Heart left ventricle (tissue), 16 donors: ENCODE results near the gene DHFR. TPM values are rescaled to one million over a fixed set of nuclear protein-coding genes. Genes with fewer than 3 reads are reported as not detected.
A peak's percentile ranks its signal among the peaks of the same experiment; 100 is the strongest.

ENCODE experiments used
- ATAC-seq, 4 donors: fragments of 200-7000 bp; cut with Tn5 transposase; one replicate each; pipeline ENCODE4 v1.9.1; 2020 to 2022; ENCODE audit warnings: moderate library complexity in 4 of 4, mild to moderate bottlenecking in 3 of 4, moderate number of reproducible peaks in 1 of 4
- DNase-seq, 5 donors: peaks; one replicate each; pipeline ENCODE4 v3.0.0-alpha.2; 2020
- H3K27ac ChIP-seq, 12 donors: fragments of 200-600 bp; sonication (generic) in 4 of 12; one replicate each; pipeline versions ENCODE4 v1.5.0 to v1.8.0; 2016 to 2022; ENCODE audit warnings: mild to moderate bottlenecking in 2 of 12
- H3K27me3 ChIP-seq, 9 donors: fragments of 200-600 bp; sonication (generic) in 2 of 9; one replicate each; pipeline versions ENCODE4 v1.5.1 to v1.8.0; 2016 to 2022; ENCODE audit warnings: mild to moderate bottlenecking in 3 of 9
- H3K36me3 ChIP-seq, 9 donors: fragments of 200-600 bp; sonication (generic) in 2 of 9; one replicate each; pipeline versions ENCODE4 v1.5.0 to v1.8.0; 2018 to 2022; ENCODE audit warnings: mild to moderate bottlenecking in 2 of 9
- H3K4me1 ChIP-seq, 12 donors: fragments of 200-600 bp; sonication (generic) in 4 of 12; one replicate each; pipeline versions ENCODE4 v1.5.0 to v1.8.0; 2016 to 2022; ENCODE audit warnings: mild to moderate bottlenecking in 3 of 12
- H3K4me3 ChIP-seq, 12 donors: fragments of 200-600 bp; sonication (generic) in 4 of 12; one replicate each; pipeline versions ENCODE4 v1.5.0 to v1.8.0; 2017 to 2022; ENCODE audit warnings: mild to moderate bottlenecking in 9 of 12, moderate library complexity in 4 of 12
- H3K9me3 ChIP-seq, 12 donors: fragments of 200-600 bp; sonication (generic) in 4 of 12; one replicate each; pipeline versions ENCODE4 v1.5.0 to v1.8.0; 2016 to 2022; ENCODE audit warnings: mild to moderate bottlenecking in 1 of 12
- POLR2A ChIP-seq, 2 donors: fragments of 450-650 bp; IDR thresholded peaks; one replicate each; pipeline ENCODE4 v1.6.1; 2017; ENCODE audit warnings: antibody characterized with exemption in 2 of 2, mild to moderate bottlenecking in 2 of 2, moderate library complexity in 2 of 2
- WGBS, 4 donors: extraction: QIAGEN DNeasy Blood & Tissue Kit in 2 of 4; methylation state at CpG; one replicate each; pipeline versions ENCODE4 v1.1.5 to v1.1.7; 2013 to 2018; 5-methylcytosine and 5-hydroxymethylcytosine counted together
- intact Hi-C, 10 donors: fragments of 100-400 bp; cut with DNase I; formaldehyde crosslinking; loops; one replicate each; pipeline versions ENCODE4 v1.11.1 to v1.14.2; 2022
- polyA plus RNA-seq, 2 donors: library from polyadenylated mRNA; stranded (reverse); fragments of 200-250 nt; gene quantifications; one replicate each; pipeline ENCODE4 v1.2.3, GENCODE V29; 2013
- total RNA-seq, 9 donors: library from RNA; depleted of rRNA in 2 of 9; stranded (reverse); fragments of >200 nt in 2 of 9; fragmentation: NEBNext Ultra II Directional in 3 of 9; extraction: Animal tissue kit (Norgen Biotek cat#: 25700) in 3 of 9; gene quantifications; one replicate each; pipeline versions ENCODE4 v1.1.0 to v1.2.4, GENCODE V29; 2016 to 2023
- TF ChIP-seq, protein P1 (sequence below), 12 donors: fragments of 200-600 bp; sonication (generic) in 4 of 12; IDR thresholded peaks; one replicate each; pipeline versions ENCODE4 v1.5.0 to v1.8.0; 2018 to 2022; ENCODE audit warnings: antibody characterized with exemption in 12 of 12, mild to moderate bottlenecking in 5 of 12
- donor health status: ischemic (EF 13 %, LVEDD 7.1; RV severe dilation, severe dysfunction).
- donor health status: healthy with polysubstance abuse.
- donor health status: DM: no; HTN: yes; CAD: no.
- donor health status: DM: no; HTN: no; CAD: no.
- donor health status: ischemic (EF 25% LVEDD 6.9; RV normal size, moderate dysfunction).
- donor health status: ischemic (EF 25% LVEDD 5.7; RV mildly dilated, moderate dysfunction).
- donor health status: healthy.
- donor health status: DM: yes; HTN: yes; CAD: no.
- donor health status: ischemic (EF 35%, LVEDD 5.7; RV mildly dilated, moderate dysfunction).
- donor health status: nonischemic (EF 11% LVEDD 7.7; RV severe dilation, severe dysfunction).
- donor health status: DM: yes; HTN: yes; CAD: no.
- donor health status: PGD.
- donor health status: ischemic (EF 29% LVEDD 5.4; RV normal size, mild dysfunction).
- donor health status: nonischemic (EF 23%, LVEDD 6.1; RV moderate dilation, normal function).

Gene DHFR
- total and polyA plus RNA-seq, 11 donors, result 1.6 to 18.9 (median 9.6) TPM

DNA sequence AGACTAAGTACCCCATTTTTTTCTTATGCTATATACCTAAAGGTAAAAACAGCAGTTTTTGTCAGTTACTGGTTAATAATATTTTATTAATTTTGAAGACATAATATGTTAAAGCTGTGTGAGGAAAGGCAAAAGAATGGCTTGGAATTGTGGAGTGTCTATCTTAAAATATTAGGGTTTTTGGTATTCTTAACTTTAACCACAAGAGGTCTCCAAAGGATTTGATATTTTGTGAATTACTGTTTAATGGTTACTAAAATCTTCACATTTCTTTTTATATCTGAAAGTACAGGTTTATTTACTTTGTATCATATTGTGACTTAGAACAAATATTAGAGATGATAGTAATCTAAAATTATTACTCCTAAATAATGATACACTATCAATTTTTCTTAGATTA is 32.0 kb upstream of the DHFR start:
- Histone ChIP-seq H3K36me3 (peaks cover 0 to 22% (median 17%) of the 10 kb centered on the region in 9 donors), H3K4me1 (no peaks in the 10 kb centered on the region), H3K27me3 (no peaks in the 10 kb centered on the region), H3K27ac (no peak overlapping the region), H3K9me3 (peaks cover 0 to 6% (median 0%) of the 10 kb centered on the region in 12 donors), H3K4me3 (no peak overlapping the region)
- DNase-seq (no peak), ATAC-seq (no peak)
- intact Hi-C loops, result loop anchor here in 8 of 10 donors (5.0 to 10.0 kb wide), 7 partner anchors 498 to 618 kb away; partner anchors contain the start of gene ZCCHC9 (in 3 of the 8)
- TF ChIP-seq POLR2A (IDR thresholded peaks at IDR 0.05), result no peak
- TF ChIP-seq, protein P1, sequence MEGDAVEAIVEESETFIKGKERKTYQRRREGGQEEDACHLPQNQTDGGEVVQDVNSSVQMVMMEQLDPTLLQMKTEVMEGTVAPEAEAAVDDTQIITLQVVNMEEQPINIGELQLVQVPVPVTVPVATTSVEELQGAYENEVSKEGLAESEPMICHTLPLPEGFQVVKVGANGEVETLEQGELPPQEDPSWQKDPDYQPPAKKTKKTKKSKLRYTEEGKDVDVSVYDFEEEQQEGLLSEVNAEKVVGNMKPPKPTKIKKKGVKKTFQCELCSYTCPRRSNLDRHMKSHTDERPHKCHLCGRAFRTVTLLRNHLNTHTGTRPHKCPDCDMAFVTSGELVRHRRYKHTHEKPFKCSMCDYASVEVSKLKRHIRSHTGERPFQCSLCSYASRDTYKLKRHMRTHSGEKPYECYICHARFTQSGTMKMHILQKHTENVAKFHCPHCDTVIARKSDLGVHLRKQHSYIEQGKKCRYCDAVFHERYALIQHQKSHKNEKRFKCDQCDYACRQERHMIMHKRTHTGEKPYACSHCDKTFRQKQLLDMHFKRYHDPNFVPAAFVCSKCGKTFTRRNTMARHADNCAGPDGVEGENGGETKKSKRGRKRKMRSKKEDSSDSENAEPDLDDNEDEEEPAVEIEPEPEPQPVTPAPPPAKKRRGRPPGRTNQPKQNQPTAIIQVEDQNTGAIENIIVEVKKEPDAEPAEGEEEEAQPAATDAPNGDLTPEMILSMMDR (IDR thresholded peaks at IDR 0.05), result peak in 11 of 12 donors; percentile 17 to 53 (median 33)

DNA sequence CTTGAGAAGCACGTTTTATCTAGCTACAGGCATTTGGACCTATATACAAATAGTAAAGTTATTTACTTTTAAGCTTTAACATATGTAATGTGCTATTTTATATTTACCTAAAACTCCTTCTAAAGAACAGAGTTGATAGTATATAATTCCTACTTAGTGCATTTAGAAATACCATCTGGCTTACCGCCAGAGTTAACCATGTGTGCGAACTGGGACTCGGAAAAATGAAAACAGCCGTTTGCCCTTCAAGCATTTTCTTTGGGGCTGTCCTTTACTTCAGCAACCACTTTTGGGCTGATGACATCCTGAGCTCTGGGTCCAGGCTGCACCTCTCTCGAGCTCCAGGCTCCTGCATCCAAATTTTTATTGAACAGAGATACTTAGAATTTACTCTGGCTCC is 21.9 kb upstream of the DHFR start:
- intact Hi-C loops, result loop anchor here in 4 of 10 donors (10.0 kb wide), 2 partner anchors 192 to 582 kb away; partner anchors contain the start of gene FAM151B (in 3 of the 4)
- no peak for ATAC-seq
- no peak for TF ChIP-seq POLR2A (IDR thresholded peaks at IDR 0.05)
- TF ChIP-seq, protein P1 (IDR thresholded peaks at IDR 0.05), result no peak
- Histone ChIP-seq H3K4me1 (no peaks in the 10 kb centered on the region), H3K36me3 (peaks cover 0 to 87% (median 70%) of the 10 kb centered on the region in 9 donors), H3K9me3 (no peaks in the 10 kb centered on the region), H3K27me3 (no peaks in the 10 kb centered on the region), H3K4me3 (no peak overlapping the region), H3K27ac (no peak overlapping the region)
- WGBS, 4 donors, result 50 to 65% (median 58%) methylated on average over 6 of the region's 6 CpGs
- DNase-seq, result no peak

DNA sequence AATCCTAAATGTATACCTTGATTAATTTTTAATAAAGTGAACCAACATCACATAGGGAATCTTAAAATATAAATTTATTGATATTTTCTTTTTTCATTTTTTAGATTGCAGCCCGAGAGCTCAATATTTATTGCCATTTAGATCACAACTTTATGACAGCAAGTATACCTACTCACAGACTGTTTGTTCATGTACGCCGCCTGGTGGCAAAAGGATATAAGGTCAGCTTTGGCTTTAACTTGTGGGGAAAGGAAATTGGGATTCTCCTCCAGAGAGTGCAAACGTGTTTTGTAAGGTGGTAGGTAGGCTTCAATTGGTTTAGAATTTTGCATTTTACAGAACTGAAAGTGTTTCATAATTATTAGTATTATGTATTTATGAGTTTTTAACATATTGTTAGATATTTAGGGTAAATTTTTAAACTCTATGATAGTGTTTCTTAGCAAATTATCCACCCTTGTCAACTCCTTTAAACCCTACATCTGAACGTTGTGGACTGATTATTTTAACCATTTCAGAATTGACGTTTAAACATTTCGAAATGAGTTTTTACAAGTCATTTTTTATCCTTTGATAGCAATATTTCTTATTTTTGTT is 17.5 kb upstream of the DHFR start:
- Histone ChIP-seq H3K27ac (no peak overlapping the region), H3K27me3 (no peaks in the 10 kb centered on the region), H3K4me1 (peaks cover 0 to 8% (median 0%) of the 10 kb centered on the region in 12 donors), H3K4me3 (no peak overlapping the region), H3K36me3 (peaks cover 0 to 78% (median 48%) of the 10 kb centered on the region in 9 donors), H3K9me3 (no peaks in the 10 kb centered on the region)
- peak; percentile 54 to 80 (median 58) for DNase-seq
- intact Hi-C loops, result loop anchor here in 8 of 10 donors (2.0 to 10.0 kb wide), 6 partner anchors 183 to 577 kb away; partner anchors contain the start of gene FAM151B (in 7 of the 8)
- 18 to 29% (median 21%) methylated on average over 7 of the region's 7 CpGs for WGBS, 4 donors
- peak in 3 of 4 donors; percentile 54 to 59 (median 55) for ATAC-seq
- TF ChIP-seq, protein P1 (IDR thresholded peaks at IDR 0.05), result peak; percentile 65 to 88 (median 80)
- no peak for TF ChIP-seq POLR2A (IDR thresholded peaks at IDR 0.05)
